Measurements from ENCODE around the gene TMEM123. TPM values are rescaled to one million over a fixed set of nuclear protein-coding genes. Genes with fewer than 3 reads are reported as not detected.
"Not testable (repeated sequence)": the region's sequence is repeated elsewhere in the genome, so short reads cannot be mapped to it uniquely, and the experiment has no call there.

The TMEM123 gene
- total and polyA plus RNA-seq, 2 donors (not counting 3 experiments of a cell fraction or from before 2014, with no cell fraction given) = 201 to 257 TPM

DNA sequence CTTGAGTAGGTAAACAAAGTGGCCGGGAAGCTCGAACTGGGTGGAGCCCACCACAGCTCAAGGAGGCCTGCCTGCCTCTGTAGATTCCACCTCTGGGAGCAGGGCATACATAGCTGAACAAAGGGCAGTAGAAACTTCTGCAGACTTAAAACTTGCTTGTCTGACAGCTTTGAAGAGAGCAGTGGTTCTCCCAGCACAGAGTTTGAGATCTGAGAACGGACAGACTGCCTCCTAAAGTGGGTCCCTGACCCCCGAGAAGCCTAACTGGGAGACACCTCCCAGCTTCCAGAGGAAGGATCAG lies 13.6 kb downstream of the TMEM123 start:
- H3K4me3 ChIP-seq (replicated peaks in 1 of 3; ENCODE audit: insufficient read depth in 1 of 3, low read depth in 1 of 3, low read length in 3 of 3); FAIRE-seq; H3K4me2 ChIP-seq (ENCODE audit: insufficient read depth, low read length); intact Hi-C loops (cut with micrococcal nuclease); H3K36me3 ChIP-seq (ENCODE audit: control insufficient read depth in 2 of 2, extremely low read depth in 1 of 2, insufficient read depth in 2 of 2, low read length in 2 of 2); POLR2A ChIA-PET; dilution Hi-C loops (cut with MboI; ENCODE audit: extremely low pct_ligation_motif_present, low sequenced_read_pairs); H3K27me3 ChIP-seq (ENCODE audit: control insufficient read depth in 2 of 2, insufficient read depth in 2 of 2, low read length in 2 of 2); H3K9me1 ChIP-seq (replicated peaks; ENCODE audit: control insufficient read depth, extremely low read depth, insufficient read depth, low read length); H3K9me3 ChIP-seq (replicated peaks; ENCODE audit: control insufficient read depth, insufficient read depth, low read length); H3K27ac ChIP-seq (ENCODE audit: insufficient read depth, low read depth, low read length); BruUV-seq (replicated peaks); H3K9ac ChIP-seq (replicated peaks; ENCODE audit: extremely low read depth, insufficient read depth, low read length); DNase-seq (ENCODE audit: low read depth, low spot score); H3K4me1 ChIP-seq (ENCODE audit: control insufficient read depth, extremely low read depth, insufficient read depth, low read length); H4K20me1 ChIP-seq (replicated peaks; ENCODE audit: control insufficient read depth, extremely low read depth, insufficient read depth, low read length); H2AFZ ChIP-seq (ENCODE audit: low read depth, low read length): not testable (repeated sequence)
- CTCF ChIA-PET = interaction anchor here (1.1 to 1.6 kb wide), 2 partner anchors 16 to 18 kb away, joined by 3 read pairs; no protein-coding TSS in a partner anchor
- H3K79me2 ChIP-seq (ENCODE audit: control insufficient read depth, insufficient read depth, low read length) = peaks cover 63% of the 10 kb centered on the region

DNA sequence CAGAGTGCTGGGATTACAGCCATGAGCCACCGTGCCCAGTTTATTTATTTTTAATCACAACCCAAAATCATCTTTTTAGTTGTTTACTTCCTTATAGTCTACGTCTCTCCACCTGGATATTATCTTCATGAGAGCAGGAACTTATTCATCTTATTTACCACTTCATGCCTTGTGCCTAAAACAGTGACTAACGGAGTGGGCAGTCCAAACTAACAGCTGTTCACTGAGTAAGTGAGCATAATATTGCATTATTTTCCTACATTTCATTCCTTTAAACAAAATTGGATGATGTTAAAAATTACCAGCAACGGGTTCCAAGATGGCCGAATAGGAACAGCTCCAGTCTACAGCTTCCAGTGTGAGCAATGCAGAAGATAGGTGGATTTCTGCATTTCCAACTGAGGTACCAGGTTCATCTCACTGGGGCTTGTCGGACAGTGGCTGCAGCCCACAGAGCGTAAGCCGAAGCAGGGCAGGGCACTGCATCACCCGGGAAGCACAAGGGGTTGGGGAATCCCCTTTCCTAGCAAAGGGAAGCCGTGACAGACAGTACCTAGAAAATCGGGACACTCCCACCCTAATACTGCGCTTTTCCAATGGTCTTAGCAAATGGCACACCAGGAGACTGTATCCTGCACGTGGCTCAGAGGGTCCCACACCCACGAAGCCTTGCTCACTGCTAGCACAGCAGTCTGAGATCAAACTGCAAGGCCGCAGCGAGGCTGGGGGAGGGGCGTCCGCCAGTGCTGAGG lies 14.1 kb downstream of the TMEM123 start:
- Histone ChIP-seq H3K9ac (replicated peaks; ENCODE audit: extremely low read depth, insufficient read depth, low read length) (no peak overlapping the region), H3K4me3 (replicated peaks in 1 of 3; ENCODE audit: insufficient read depth in 1 of 3, low read depth in 1 of 3, low read length in 3 of 3) (no peak overlapping the region), H3K27me3 (ENCODE audit: control insufficient read depth in 2 of 2, insufficient read depth in 2 of 2, low read length in 2 of 2) (no peaks in the 10 kb centered on the region), H3K36me3 (ENCODE audit: control insufficient read depth in 2 of 2, extremely low read depth in 1 of 2, insufficient read depth in 2 of 2, low read length in 2 of 2) (peaks cover 0 to 4% of the 10 kb centered on the region in 2 experiments), H4K20me1 (replicated peaks; ENCODE audit: control insufficient read depth, extremely low read depth, insufficient read depth, low read length) (peaks cover 4% of the 10 kb centered on the region), H3K27ac (ENCODE audit: insufficient read depth, low read depth, low read length) (no peak overlapping the region), H3K4me2 (ENCODE audit: insufficient read depth, low read length) (no peak overlapping the region), H3K79me2 (ENCODE audit: control insufficient read depth, insufficient read depth, low read length) (peaks cover 62% of the 10 kb centered on the region), H3K4me1 (ENCODE audit: control insufficient read depth, extremely low read depth, insufficient read depth, low read length) (peaks cover 4% of the 10 kb centered on the region), H3K9me3 (replicated peaks; ENCODE audit: control insufficient read depth, insufficient read depth, low read length) (no peaks in the 10 kb centered on the region), H2AFZ (ENCODE audit: low read depth, low read length) (no peak overlapping the region), H3K9me1 (replicated peaks; ENCODE audit: control insufficient read depth, extremely low read depth, insufficient read depth, low read length) (no peaks in the 10 kb centered on the region)
- dilution Hi-C loops (cut with MboI; ENCODE audit: extremely low pct_ligation_motif_present, low sequenced_read_pairs) (no loop called here), intact Hi-C loops (cut with micrococcal nuclease) (no loop called here)
- ChIA-PET POLR2A (no interaction called here), CTCF (interaction anchor here (0.9 to 1.6 kb wide), 3 partner anchors 15 to 19 kb away, joined by 3 read pairs; no protein-coding TSS in a partner anchor)
- TF ChIP-seq, protein P1, sequence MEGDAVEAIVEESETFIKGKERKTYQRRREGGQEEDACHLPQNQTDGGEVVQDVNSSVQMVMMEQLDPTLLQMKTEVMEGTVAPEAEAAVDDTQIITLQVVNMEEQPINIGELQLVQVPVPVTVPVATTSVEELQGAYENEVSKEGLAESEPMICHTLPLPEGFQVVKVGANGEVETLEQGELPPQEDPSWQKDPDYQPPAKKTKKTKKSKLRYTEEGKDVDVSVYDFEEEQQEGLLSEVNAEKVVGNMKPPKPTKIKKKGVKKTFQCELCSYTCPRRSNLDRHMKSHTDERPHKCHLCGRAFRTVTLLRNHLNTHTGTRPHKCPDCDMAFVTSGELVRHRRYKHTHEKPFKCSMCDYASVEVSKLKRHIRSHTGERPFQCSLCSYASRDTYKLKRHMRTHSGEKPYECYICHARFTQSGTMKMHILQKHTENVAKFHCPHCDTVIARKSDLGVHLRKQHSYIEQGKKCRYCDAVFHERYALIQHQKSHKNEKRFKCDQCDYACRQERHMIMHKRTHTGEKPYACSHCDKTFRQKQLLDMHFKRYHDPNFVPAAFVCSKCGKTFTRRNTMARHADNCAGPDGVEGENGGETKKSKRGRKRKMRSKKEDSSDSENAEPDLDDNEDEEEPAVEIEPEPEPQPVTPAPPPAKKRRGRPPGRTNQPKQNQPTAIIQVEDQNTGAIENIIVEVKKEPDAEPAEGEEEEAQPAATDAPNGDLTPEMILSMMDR (IDR thresholded peaks at IDR 0.05; ENCODE audit: extremely low read depth in 1 of 2, insufficient read depth in 1 of 2, low read depth in 1 of 2, low read length in 2 of 2) = no peak
- TF ChIP-seq, protein P2, sequence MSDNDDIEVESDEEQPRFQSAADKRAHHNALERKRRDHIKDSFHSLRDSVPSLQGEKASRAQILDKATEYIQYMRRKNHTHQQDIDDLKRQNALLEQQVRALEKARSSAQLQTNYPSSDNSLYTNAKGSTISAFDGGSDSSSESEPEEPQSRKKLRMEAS (IDR thresholded peaks at IDR 0.05; ENCODE audit: insufficient read depth, insufficient read length) = no peak
- TF ChIP-seq MYC (IDR thresholded peaks at IDR 0.05; ENCODE audit: low read depth, low read length) (no peak), JUN (IDR thresholded peaks at IDR 0.05; ENCODE audit: borderline replicate concordance, insufficient read depth, insufficient read length, low read depth) (no peak), GATA2 (IDR thresholded peaks at IDR 0.05; ENCODE audit: insufficient read depth, insufficient read length, low read depth, low read length) (no peak), POLR2A (IDR thresholded peaks at IDR 0.05; ENCODE audit: low read depth, low read length) (no peak), FOS (IDR thresholded peaks at IDR 0.05; ENCODE audit: borderline replicate concordance, insufficient read depth, low read length) (no peak), POLR2AphosphoS5 (IDR thresholded peaks at IDR 0.05; ENCODE audit: insufficient read depth, low read depth, low read length) (no peak), EZH2 (IDR thresholded peaks at IDR 0.05; ENCODE audit: borderline replicate concordance, low read depth, low read length, severe bottlenecking) (no peak)
- FAIRE-seq (no peak), DNase-seq (ENCODE audit: low read depth, low spot score) (no peak)
- BruUV-seq (replicated peaks) = no TSS peak
